ENCODE results near the gene MAPT.
"Not testable (repeated sequence)": the region's sequence is repeated elsewhere in the genome, so short reads cannot be mapped to it uniquely, and the experiment has no call there.

DNA sequence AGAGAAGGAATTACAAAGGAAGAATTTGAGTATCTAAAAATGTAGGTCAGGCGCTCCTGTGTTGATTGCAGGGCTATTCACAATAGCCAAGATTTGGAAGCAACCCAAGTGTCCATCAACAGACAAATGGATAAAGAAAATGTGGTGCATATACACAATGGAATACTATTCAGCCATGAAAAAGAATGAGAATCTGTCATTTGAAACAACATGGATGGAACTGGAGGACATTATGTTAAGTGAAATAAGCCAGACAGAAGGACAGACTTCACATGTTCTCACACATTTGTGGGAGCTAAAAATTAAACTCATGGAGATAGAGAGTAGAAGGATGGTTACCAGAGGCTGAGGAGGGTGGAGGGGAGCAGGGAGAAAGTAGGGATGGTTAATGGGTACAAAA is 111.7 kb downstream of the MAPT start:
- TF ChIP-seq, protein P1, sequence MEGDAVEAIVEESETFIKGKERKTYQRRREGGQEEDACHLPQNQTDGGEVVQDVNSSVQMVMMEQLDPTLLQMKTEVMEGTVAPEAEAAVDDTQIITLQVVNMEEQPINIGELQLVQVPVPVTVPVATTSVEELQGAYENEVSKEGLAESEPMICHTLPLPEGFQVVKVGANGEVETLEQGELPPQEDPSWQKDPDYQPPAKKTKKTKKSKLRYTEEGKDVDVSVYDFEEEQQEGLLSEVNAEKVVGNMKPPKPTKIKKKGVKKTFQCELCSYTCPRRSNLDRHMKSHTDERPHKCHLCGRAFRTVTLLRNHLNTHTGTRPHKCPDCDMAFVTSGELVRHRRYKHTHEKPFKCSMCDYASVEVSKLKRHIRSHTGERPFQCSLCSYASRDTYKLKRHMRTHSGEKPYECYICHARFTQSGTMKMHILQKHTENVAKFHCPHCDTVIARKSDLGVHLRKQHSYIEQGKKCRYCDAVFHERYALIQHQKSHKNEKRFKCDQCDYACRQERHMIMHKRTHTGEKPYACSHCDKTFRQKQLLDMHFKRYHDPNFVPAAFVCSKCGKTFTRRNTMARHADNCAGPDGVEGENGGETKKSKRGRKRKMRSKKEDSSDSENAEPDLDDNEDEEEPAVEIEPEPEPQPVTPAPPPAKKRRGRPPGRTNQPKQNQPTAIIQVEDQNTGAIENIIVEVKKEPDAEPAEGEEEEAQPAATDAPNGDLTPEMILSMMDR (IDR thresholded peaks at IDR 0.05; ENCODE audit: poor library complexity) = not testable (repeated sequence)
- TF ChIP-seq EZH2phosphoT487 (IDR thresholded peaks at IDR 0.05; ENCODE audit: low read depth, severe bottlenecking, unreplicated experiment) = not testable (repeated sequence)
